IMR-90 (cell line): ENCODE data around the gene GLS.

Experiments used
- BHLHE40 ChIP-seq: fragments of 150-350 bp; IDR thresholded peaks from 2 replicates; pipeline ENCODE4 v1.6.1; 2016; ENCODE audit warnings: mild to moderate bottlenecking, low read depth, low read length
- CEBPB ChIP-seq: IDR thresholded peaks from 2 replicates; pipeline ENCODE4 v1.6.1; 2012; ENCODE audit warnings: low read depth, low read length, improper control_type of control experiment
- FOS ChIP-seq: fragments of 150-350 bp; IDR thresholded peaks from 2 replicates; pipeline ENCODE4 v1.6.1; 2016; ENCODE audit warnings: low read depth, low read length
- MAFK ChIP-seq: IDR thresholded peaks from 2 replicates; pipeline ENCODE4 v1.6.1; 2012; ENCODE audit warnings: low read depth, low read length, improper control_type of control experiment
- MAZ ChIP-seq: IDR thresholded peaks from 2 replicates; pipeline ENCODE4 v1.6.1; 2012; ENCODE audit warnings: low read depth, mild to moderate bottlenecking, low read length, improper control_type of control experiment, moderate library complexity, borderline replicate concordance
- MXI1 ChIP-seq: IDR thresholded peaks from 2 replicates; pipeline ENCODE4 v1.6.1; 2012; ENCODE audit warnings: low read depth, mild to moderate bottlenecking, low read length, moderate library complexity, borderline replicate concordance
- POLR2A ChIP-seq: IDR thresholded peaks from 2 replicates; pipeline ENCODE4 v1.6.1; 2012; ENCODE audit warnings: mild to moderate bottlenecking, low read depth, low read length
- RCOR1 ChIP-seq: IDR thresholded peaks from 2 replicates; pipeline ENCODE4 v1.6.1; 2012; ENCODE audit warnings: mild to moderate bottlenecking, low read length, improper control_type of control experiment; ENCODE audit not compliant: insufficient replicate concordance
- RFX5 ChIP-seq: IDR thresholded peaks from 2 replicates; pipeline ENCODE4 v1.8.0; 2012; ENCODE audit warnings: low read depth, mild to moderate bottlenecking, low read length, moderate library complexity
- TF ChIP-seq, protein P1 (sequence below): conservative IDR thresholded peaks from 2 replicates; pipeline ENCODE4 v1.5.1; 2012; ENCODE audit warnings: mild to moderate bottlenecking, low read depth, low read length, improper control_type of control experiment
- TF ChIP-seq, protein P2 (sequence below): fragments of 150-350 bp; IDR thresholded peaks from 2 replicates; pipeline ENCODE4 v1.6.1; 2017; ENCODE audit warnings: mild to moderate bottlenecking, antibody characterized with exemption, low read length, low read depth

DNA sequence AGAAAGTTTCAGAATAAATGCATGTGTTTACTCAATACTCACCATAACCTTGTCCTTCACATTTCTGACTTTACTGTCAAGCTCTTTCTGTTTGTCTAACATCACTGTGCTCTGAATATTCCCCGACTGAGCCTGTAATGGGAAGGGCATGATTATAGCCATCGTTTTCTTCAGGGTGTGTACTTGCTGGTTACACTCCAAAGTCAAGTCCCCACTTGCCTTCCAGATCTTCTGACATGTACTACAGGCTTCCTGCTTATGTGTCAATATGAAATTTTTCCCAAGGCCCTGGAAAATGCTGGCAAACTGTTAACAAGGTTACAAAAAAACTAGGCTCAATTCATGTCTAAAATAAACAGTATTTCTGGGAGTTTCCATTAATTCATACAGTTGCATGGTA lies 120.4 kb downstream of the GLS start:
- TF ChIP-seq MAZ (no peak), POLR2A (no peak), CEBPB (no peak), RCOR1 (no peak), MAFK (no peak), BHLHE40 (no peak), FOS (no peak), RFX5 (no peak), MXI1 (no peak)
- TF ChIP-seq, protein P1, sequence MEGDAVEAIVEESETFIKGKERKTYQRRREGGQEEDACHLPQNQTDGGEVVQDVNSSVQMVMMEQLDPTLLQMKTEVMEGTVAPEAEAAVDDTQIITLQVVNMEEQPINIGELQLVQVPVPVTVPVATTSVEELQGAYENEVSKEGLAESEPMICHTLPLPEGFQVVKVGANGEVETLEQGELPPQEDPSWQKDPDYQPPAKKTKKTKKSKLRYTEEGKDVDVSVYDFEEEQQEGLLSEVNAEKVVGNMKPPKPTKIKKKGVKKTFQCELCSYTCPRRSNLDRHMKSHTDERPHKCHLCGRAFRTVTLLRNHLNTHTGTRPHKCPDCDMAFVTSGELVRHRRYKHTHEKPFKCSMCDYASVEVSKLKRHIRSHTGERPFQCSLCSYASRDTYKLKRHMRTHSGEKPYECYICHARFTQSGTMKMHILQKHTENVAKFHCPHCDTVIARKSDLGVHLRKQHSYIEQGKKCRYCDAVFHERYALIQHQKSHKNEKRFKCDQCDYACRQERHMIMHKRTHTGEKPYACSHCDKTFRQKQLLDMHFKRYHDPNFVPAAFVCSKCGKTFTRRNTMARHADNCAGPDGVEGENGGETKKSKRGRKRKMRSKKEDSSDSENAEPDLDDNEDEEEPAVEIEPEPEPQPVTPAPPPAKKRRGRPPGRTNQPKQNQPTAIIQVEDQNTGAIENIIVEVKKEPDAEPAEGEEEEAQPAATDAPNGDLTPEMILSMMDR: no peak
- TF ChIP-seq, protein P2, sequence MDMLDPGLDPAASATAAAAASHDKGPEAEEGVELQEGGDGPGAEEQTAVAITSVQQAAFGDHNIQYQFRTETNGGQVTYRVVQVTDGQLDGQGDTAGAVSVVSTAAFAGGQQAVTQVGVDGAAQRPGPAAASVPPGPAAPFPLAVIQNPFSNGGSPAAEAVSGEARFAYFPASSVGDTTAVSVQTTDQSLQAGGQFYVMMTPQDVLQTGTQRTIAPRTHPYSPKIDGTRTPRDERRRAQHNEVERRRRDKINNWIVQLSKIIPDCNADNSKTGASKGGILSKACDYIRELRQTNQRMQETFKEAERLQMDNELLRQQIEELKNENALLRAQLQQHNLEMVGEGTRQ: no peak
